Thyroid gland (tissue), 4 donors: ENCODE results near the gene RRN3.
"Not testable (repeated sequence)": the region's sequence is repeated elsewhere in the genome, so short reads cannot be mapped to it uniquely, and the experiment has no call there.

ENCODE experiments used
- POLR2A ChIP-seq, 2 donors: fragments of 450-650 bp; IDR thresholded peaks; one replicate each; pipeline ENCODE4 v1.6.1; 2017; ENCODE audit warnings: antibody characterized with exemption in 2 of 2, mild to moderate bottlenecking in 2 of 2, moderate library complexity in 1 of 2
- TF ChIP-seq, protein P1 (sequence below), 6 experiments: fragments of 200-600 bp in 3 of 6; fragments of 450-650 bp in 3 of 6; sonication (generic) in 3 of 6; IDR thresholded peaks; one replicate each; pipeline ENCODE4 v1.5.1; 2016 to 2019; ENCODE audit warnings: antibody characterized with exemption in 6 of 6, mild to moderate bottlenecking in 2 of 6, inconsistent platforms in 1 of 6, moderate library complexity in 1 of 6

GRCh38 chr16:15130256-15130932, 36.3 kb upstream of the RRN3 start:
- TF ChIP-seq, protein P1, sequence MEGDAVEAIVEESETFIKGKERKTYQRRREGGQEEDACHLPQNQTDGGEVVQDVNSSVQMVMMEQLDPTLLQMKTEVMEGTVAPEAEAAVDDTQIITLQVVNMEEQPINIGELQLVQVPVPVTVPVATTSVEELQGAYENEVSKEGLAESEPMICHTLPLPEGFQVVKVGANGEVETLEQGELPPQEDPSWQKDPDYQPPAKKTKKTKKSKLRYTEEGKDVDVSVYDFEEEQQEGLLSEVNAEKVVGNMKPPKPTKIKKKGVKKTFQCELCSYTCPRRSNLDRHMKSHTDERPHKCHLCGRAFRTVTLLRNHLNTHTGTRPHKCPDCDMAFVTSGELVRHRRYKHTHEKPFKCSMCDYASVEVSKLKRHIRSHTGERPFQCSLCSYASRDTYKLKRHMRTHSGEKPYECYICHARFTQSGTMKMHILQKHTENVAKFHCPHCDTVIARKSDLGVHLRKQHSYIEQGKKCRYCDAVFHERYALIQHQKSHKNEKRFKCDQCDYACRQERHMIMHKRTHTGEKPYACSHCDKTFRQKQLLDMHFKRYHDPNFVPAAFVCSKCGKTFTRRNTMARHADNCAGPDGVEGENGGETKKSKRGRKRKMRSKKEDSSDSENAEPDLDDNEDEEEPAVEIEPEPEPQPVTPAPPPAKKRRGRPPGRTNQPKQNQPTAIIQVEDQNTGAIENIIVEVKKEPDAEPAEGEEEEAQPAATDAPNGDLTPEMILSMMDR (IDR thresholded peaks at IDR 0.05): not testable (repeated sequence)
- TF ChIP-seq POLR2A (IDR thresholded peaks at IDR 0.05): not testable (repeated sequence)
